Measurements from ENCODE around the gene EPC1.
"Not testable (repeated sequence)": the region's sequence is repeated elsewhere in the genome, so short reads cannot be mapped to it uniquely, and the experiment has no call there.

The EPC1 gene

GRCh38 chr10:32271617-32272016, 75.3 kb downstream of the EPC1 start:
- no peak for DNase-seq

- no peak for DNase-seq
Measured at GRCh38 chr10:32269343-32270100, 77.4 kb downstream of the EPC1 start.

GRCh38 chr10:32268788-32269187, 78.2 kb downstream of the EPC1 start:
- DNase-seq: no peak

GRCh38 chr10:32266979-32267378, 80.0 kb downstream of the EPC1 start:
- DNase-seq: no peak

- DNase-seq: no peak
Measured at GRCh38 chr10:32266566-32266965, 80.4 kb downstream of the EPC1 start.

- DNase-seq: no peak
Measured at GRCh38 chr10:32265756-32266155, 81.2 kb downstream of the EPC1 start.

- DNase-seq: no peak
Measured at GRCh38 chr10:32263300-32263699, 83.7 kb downstream of the EPC1 start.

GRCh38 chr10:32259551-32259950, 87.4 kb downstream of the EPC1 start:
- DNase-seq: no peak

- no peak for DNase-seq
Measured at GRCh38 chr10:32256613-32257437, 90.1 kb downstream of the EPC1 start.

- DNase-seq: no peak
Measured at GRCh38 chr10:32253821-32254220, 93.1 kb downstream of the EPC1 start.

GRCh38 chr10:32253276-32253675, 93.7 kb downstream of the EPC1 start:
- no peak for DNase-seq

GRCh38 chr10:32250489-32250888, 96.5 kb downstream of the EPC1 start:
- not testable (repeated sequence) for DNase-seq

GRCh38 chr10:32246685-32247084, 100.3 kb downstream of the EPC1 start:
- no peak for DNase-seq

- no peak for DNase-seq
Measured at GRCh38 chr10:32245760-32246159, 101.2 kb downstream of the EPC1 start.

GRCh38 chr10:32244421-32245207, 102.3 kb downstream of the EPC1 start:
- no peak for DNase-seq

- no peak for DNase-seq
Measured at GRCh38 chr10:32244011-32244410, 102.9 kb downstream of the EPC1 start.

- DNase-seq: no peak
Measured at GRCh38 chr10:32241946-32242345, 105.0 kb downstream of the EPC1 start.

- DNase-seq: no peak
Measured at GRCh38 chr10:32240471-32240870, 106.5 kb downstream of the EPC1 start.

GRCh38 chr10:32239769-32240168, 107.2 kb downstream of the EPC1 start:
- no peak for DNase-seq

- DNase-seq: no peak
Measured at GRCh38 chr10:32237644-32238345, 109.2 kb downstream of the EPC1 start.

- no peak for DNase-seq
Measured at GRCh38 chr10:32234471-32234870, 112.5 kb downstream of the EPC1 start.

- not testable (repeated sequence) for DNase-seq
Measured at GRCh38 chr10:32233375-32233774, 113.6 kb downstream of the EPC1 start.

GRCh38 chr10:32232378-32232777, 114.6 kb downstream of the EPC1 start:
- peak; percentile 35 to 40 for DNase-seq
